Measurements from ENCODE around the gene TOR2A. TPM values are rescaled to one million over a fixed set of nuclear protein-coding genes. Genes with fewer than 3 reads are reported as not detected.

TOR2A gene
- total RNA-seq, 2 donors from 2014 or later, result 20.4 to 24.1 TPM

DNA sequence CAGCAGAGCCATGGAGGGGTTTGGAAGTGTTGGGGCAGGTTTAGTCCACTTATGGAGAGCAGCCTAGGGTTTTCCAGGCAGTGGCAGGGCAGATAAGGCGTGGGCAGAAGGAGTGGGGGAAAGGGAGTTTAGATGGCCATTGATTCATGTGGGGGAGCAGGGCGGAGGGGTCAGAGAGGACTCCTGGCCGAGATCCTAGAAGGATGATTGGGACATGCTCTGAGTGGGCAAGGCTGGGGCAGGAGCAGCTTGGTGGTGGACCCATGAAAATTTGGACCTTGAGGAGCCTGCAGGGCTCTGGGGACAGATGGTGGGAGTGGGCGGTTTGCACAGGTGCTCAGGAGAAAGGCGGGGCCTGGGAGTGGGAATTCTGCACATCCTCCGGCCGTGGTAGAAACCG, 18.1 kb upstream of the TOR2A start:
- Histone ChIP-seq H3K27ac (no peak overlapping the region), H3K9me3 (no peaks in the 10 kb centered on the region), H3K4me1 (replicated peaks) (no peaks in the 10 kb centered on the region), H3K27me3 (replicated peaks; ENCODE audit: insufficient read depth) (peaks cover 7% of the 10 kb centered on the region), H3K36me3 (no peaks in the 10 kb centered on the region), H3K4me3 (no peak overlapping the region)
- WGBS, result 54% methylated on average over 8 of the region's 8 CpGs
- no peak for DNase-seq (ENCODE audit: low spot score)
- intact Hi-C loops (cut with DNase I), result no loop called here
- TF ChIP-seq POLR2AphosphoS5 (IDR thresholded peaks at IDR 0.05), result no peak
- no peak for TF ChIP-seq POLR2A (IDR thresholded peaks at IDR 0.05)
- no peak for TF ChIP-seq CTCF (IDR thresholded peaks at IDR 0.05)

GRCh38 chr9:127751269-127752054, 16.4 kb upstream of the TOR2A start:
- Histone ChIP-seq H3K4me1 (replicated peaks) (no peaks in the 10 kb centered on the region), H3K27me3 (replicated peaks; ENCODE audit: insufficient read depth) (peaks cover 7% of the 10 kb centered on the region)
- DNase-seq (ENCODE audit: low spot score), result no peak

GRCh38 chr9:127749090-127749787, 14.1 kb upstream of the TOR2A start:
- TF ChIP-seq POLR2AphosphoS5 (IDR thresholded peaks at IDR 0.05), result no peak
- no peak for TF ChIP-seq CTCF (IDR thresholded peaks at IDR 0.05)
- no peak for TF ChIP-seq POLR2A (IDR thresholded peaks at IDR 0.05)
- Histone ChIP-seq H3K36me3 (no peaks in the 10 kb centered on the region), H3K27me3 (replicated peaks; ENCODE audit: insufficient read depth) (peaks cover 2% of the 10 kb centered on the region), H3K4me1 (replicated peaks) (no peaks in the 10 kb centered on the region), H3K27ac (no peak overlapping the region), H3K9me3 (no peaks in the 10 kb centered on the region), H3K4me3 (no peak overlapping the region)
- DNase-seq (ENCODE audit: low spot score), result no peak
- 95% methylated on average over 26 of the region's 26 CpGs for WGBS
- intact Hi-C loops (cut with DNase I), result no loop called here

More at GRCh38 chr9:127751269-127752054, 16.4 kb upstream of the TOR2A start:
- no peak for TF ChIP-seq CTCF (IDR thresholded peaks at IDR 0.05)
- no peak for TF ChIP-seq POLR2AphosphoS5 (IDR thresholded peaks at IDR 0.05)
- no peak for TF ChIP-seq POLR2A (IDR thresholded peaks at IDR 0.05)
- 21% methylated on average over 10 of the region's 10 CpGs for WGBS
- H3K27ac ChIP-seq, result no peak overlapping the region
- H3K36me3 ChIP-seq, result no peaks in the 10 kb centered on the region
- no peaks in the 10 kb centered on the region for H3K9me3 ChIP-seq
- intact Hi-C loops (cut with DNase I), result no loop called here
- H3K4me3 ChIP-seq, result no peak overlapping the region

DNA sequence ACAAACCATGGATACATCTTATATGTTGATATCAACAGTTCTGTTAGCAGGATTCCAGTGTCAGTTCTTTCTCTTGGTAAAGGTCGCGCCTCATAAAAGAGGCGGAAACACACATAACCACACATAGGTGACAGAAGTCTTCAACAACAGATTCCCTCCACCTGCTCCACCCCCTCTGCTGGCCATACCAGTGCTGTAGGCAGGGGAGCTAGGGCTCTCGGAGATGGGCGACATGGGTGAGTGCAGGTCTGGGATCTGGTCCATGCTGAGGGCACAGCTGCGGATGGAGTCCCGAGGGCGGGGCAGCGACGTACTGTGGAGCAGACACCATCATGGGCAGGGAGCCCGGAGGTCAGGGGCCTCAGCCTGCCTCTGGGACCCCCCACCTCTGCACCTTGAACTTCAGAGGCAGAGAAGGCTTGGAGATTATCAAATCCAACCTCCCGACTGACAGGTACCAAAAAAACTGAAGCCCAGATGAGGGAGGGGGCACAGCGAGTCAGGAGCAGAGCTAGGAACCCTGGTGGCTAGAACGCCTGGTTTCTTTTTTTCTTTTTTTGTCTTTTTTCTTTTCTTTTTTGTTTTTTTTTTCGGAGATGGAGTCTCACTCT, 12.0 kb upstream of the TOR2A start:
- Histone ChIP-seq H3K9me3 (no peaks in the 10 kb centered on the region), H3K4me1 (replicated peaks) (no peaks in the 10 kb centered on the region), H3K27me3 (replicated peaks; ENCODE audit: insufficient read depth) (no peaks in the 10 kb centered on the region), H3K27ac (no peak overlapping the region), H3K4me3 (no peak overlapping the region), H3K36me3 (no peaks in the 10 kb centered on the region)
- 55% methylated on average over 15 of the region's 15 CpGs for WGBS
- no peak for TF ChIP-seq CTCF (IDR thresholded peaks at IDR 0.05)
- no peak for TF ChIP-seq POLR2AphosphoS5 (IDR thresholded peaks at IDR 0.05)
- TF ChIP-seq POLR2A (IDR thresholded peaks at IDR 0.05), result no peak
- intact Hi-C loops (cut with DNase I), result no loop called here
- no peak for DNase-seq (ENCODE audit: low spot score)
